Measurements from ENCODE around the gene IL1RN. TPM values are rescaled to one million over a fixed set of nuclear protein-coding genes. Genes with fewer than 3 reads are reported as not detected.

The IL1RN gene
- total RNA-seq, 1 donor from 2014 or later = not detected

DNA sequence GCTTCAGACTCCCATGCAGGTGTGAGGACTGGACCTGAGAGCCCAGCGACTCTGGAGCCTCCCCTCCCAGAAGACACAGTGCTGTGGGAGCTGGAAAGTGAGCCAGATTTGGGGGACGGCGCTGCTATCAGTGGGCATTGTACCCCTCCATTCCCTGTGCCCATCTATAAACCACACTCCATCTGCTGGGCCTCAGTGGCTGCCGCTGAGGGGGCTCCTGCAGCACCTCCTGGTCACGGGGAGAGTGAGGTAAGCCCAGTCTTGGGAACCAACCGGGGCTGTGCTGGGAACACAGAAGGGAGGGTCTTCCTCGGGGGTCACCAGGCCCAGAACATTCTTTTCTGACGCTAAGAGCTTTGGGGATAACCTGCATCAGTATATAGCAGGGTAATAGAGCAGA lies 55.9 kb downstream of the IL1RN start:
- Histone ChIP-seq H3K4me3 (ENCODE audit: insufficient read depth, low read depth, low read length) (no peak overlapping the region), H3K79me2 (ENCODE audit: insufficient read depth, low read length) (no peaks in the 10 kb centered on the region), H3K27ac (ENCODE audit: low read depth, low read length) (no peak overlapping the region), H3K27me3 (ENCODE audit: insufficient read depth, low read length) (no peaks in the 10 kb centered on the region), H3K4me2 (ENCODE audit: low read length) (no peak overlapping the region), H3K36me3 (ENCODE audit: insufficient read depth, low read length) (no peaks in the 10 kb centered on the region), H3K9me3 (ENCODE audit: insufficient read depth, low read depth, low read length) (no peaks in the 10 kb centered on the region), H3K4me1 (ENCODE audit: insufficient read depth, low read length) (no peaks in the 10 kb centered on the region), H3K9ac (ENCODE audit: low read length) (no peak overlapping the region), H2AFZ (ENCODE audit: low read depth, low read length) (no peak overlapping the region), H4K20me1 (ENCODE audit: insufficient read depth, low read length) (no peaks in the 10 kb centered on the region)
- peaks cover 30% of the 10 kb centered on the region for H3K27me3 Mint-ChIP-seq (ENCODE audit: low read depth, unreplicated experiment)
- peaks cover 7% of the 10 kb centered on the region for H3K4me1 Mint-ChIP-seq (ENCODE audit: low read depth, unreplicated experiment)
- no peaks in the 10 kb centered on the region for H3K36me3 Mint-ChIP-seq (ENCODE audit: low read depth, unreplicated experiment)
- H3K4me3 Mint-ChIP-seq (ENCODE audit: unreplicated experiment) = no peak overlapping the region
- TF ChIP-seq EZH2 (IDR thresholded peaks at IDR 0.05; ENCODE audit: insufficient read depth, low read length) = no peak
- TF ChIP-seq CTCF (IDR thresholded peaks at IDR 0.05; ENCODE audit: insufficient read depth, low read depth, low read length) = no peak
- no peak for FAIRE-seq
- DNase-seq (ENCODE audit: low read depth) = no peak
- H3K27ac Mint-ChIP-seq (ENCODE audit: unreplicated experiment) = no peak overlapping the region
- H3K9me3 Mint-ChIP-seq (ENCODE audit: unreplicated experiment) = no peaks in the 10 kb centered on the region

Other genes starting within 250 kb of the IL1RN start
- not detected in 2 replicates for gene IL37, start 216.4 kb upstream of the IL1RN start, total RNA-seq
- gene IL36G, start 149.6 kb upstream of the IL1RN start, total RNA-seq = not detected in 2 replicates
- gene IL36A, start 122.1 kb upstream of the IL1RN start, total RNA-seq = not detected in 2 replicates
- not detected in 2 replicates for gene IL36B, start 74.7 kb upstream of the IL1RN start, total RNA-seq
- 0.14 TPM in 1 of 2 replicates, not detected in the other for gene IL36RN, start 68.4 kb upstream of the IL1RN start, total RNA-seq
- not detected in 2 replicates for gene IL1F10, start 59.6 kb upstream of the IL1RN start, total RNA-seq
- gene PSD4, start 46.4 kb downstream of the IL1RN start, total RNA-seq = 2.6 and 4.0 TPM in 2 replicates
- 0.48 and 1.2 TPM in 2 replicates for gene PAX8, start 151.3 kb downstream of the IL1RN start, total RNA-seq